ENCODE data around the gene CNOT6L. TPM values are rescaled to one million over a fixed set of nuclear protein-coding genes. Genes with fewer than 3 reads are reported as not detected.

Gene CNOT6L
- polyA plus RNA-seq, 1 of the 3 experiments (the other 2 are of a cell fraction), result 2.8 TPM

GRCh38 chr4:77818073-77818601, 1.0 kb downstream of the CNOT6L start:
- ChIA-PET POLR2A (interaction anchor here (0.8 kb wide), 1 partner anchor 44 kb away, joined by 3 read pairs; the partner anchor contains the start of gene MRPL1), CTCF (interaction anchor here (1.0 to 2.7 kb wide), 8 partner anchors 9 to 578 kb away, joined by 3 to 17 read pairs (median 4); partner anchors contain the start of gene MRPL1)
- Histone ChIP-seq H3K9me2 (no peaks in the 10 kb centered on the region), H3K36me3 (replicated peaks in 1 of 2; ENCODE audit: control insufficient read depth in 1 of 2, insufficient read depth in 2 of 2, low read length in 1 of 2) (no peaks in the 10 kb centered on the region), H3K4me3 (ENCODE audit: low read depth in 2 of 2, low read length in 1 of 2) (peak overlapping the region; percentile 81 to 97), H3K9me3 (no peaks in the 10 kb centered on the region; the same call in 1 of the 2 replicates), H3K4me1 (ENCODE audit: control insufficient read depth in 1 of 2, insufficient read depth in 2 of 2, low read depth in 1 of 2, low read length in 1 of 2) (peaks cover 0 to 12% of the 10 kb centered on the region in 2 experiments; a peak in 2 of 4 replicates), H3K27ac (ENCODE audit: low read depth in 2 of 2, low read length in 1 of 2) (peak overlapping the region; percentile 77 to 87), H2AFZ (ENCODE audit: low read depth) (peak overlapping the region; percentile 92), H3K79me2 (ENCODE audit: insufficient read depth) (peaks cover 48% of the 10 kb centered on the region), H4K20me1 (ENCODE audit: insufficient read depth) (peaks cover 7% of the 10 kb centered on the region; the same call in 1 of the 2 replicates), H3K4me2 (peak overlapping the region; percentile 76), H3K27me3 (ENCODE audit: insufficient read depth) (no peaks in the 10 kb centered on the region), H3F3A (replicated peaks; ENCODE audit: insufficient read depth) (peaks cover 17% of the 10 kb centered on the region), H3K9ac (peak overlapping the region; percentile 89)
- peak; percentile 76 for DNase-seq
- WGBS (ENCODE audit: low lambda C conversion rate), result 0% methylated on average over 11 of the region's 13 CpGs
- TF ChIP-seq PBX3 (IDR thresholded peaks at IDR 0.05) (no peak), RCOR1 (IDR thresholded peaks at IDR 0.05; ENCODE audit: low read length) (no peak), MAX (IDR thresholded peaks at IDR 0.05; ENCODE audit: low read depth) (peak; percentile 58; the same call in 1 of the 2 replicates), MXI1 (IDR thresholded peaks at IDR 0.05; ENCODE audit: low read depth, low read length) (peak; percentile 81), SIN3A (IDR thresholded peaks at IDR 0.05; ENCODE audit: borderline replicate concordance, low read depth, low read length) (peak; percentile 67), GABPA (IDR thresholded peaks at IDR 0.05; ENCODE audit: low read depth) (peak; percentile 21; the same call in 1 of the 2 replicates), RFX5 (IDR thresholded peaks at IDR 0.05; ENCODE audit: low read length) (no peak), YY1 (IDR thresholded peaks at IDR 0.05; ENCODE audit: low read depth) (no peak), SMC3 (IDR thresholded peaks at IDR 0.05; ENCODE audit: low read depth, low read length) (peak; percentile 19; the same call in 1 of the 2 replicates), CHD2 (IDR thresholded peaks at IDR 0.05; ENCODE audit: low read length, partially characterized antibody) (no peak), CTCF (IDR thresholded peaks at IDR 0.05) (peak; percentile 62), RAD21 (IDR thresholded peaks at IDR 0.05; ENCODE audit: low read length) (peak; percentile 48)
- TF ChIP-seq, protein P1, sequence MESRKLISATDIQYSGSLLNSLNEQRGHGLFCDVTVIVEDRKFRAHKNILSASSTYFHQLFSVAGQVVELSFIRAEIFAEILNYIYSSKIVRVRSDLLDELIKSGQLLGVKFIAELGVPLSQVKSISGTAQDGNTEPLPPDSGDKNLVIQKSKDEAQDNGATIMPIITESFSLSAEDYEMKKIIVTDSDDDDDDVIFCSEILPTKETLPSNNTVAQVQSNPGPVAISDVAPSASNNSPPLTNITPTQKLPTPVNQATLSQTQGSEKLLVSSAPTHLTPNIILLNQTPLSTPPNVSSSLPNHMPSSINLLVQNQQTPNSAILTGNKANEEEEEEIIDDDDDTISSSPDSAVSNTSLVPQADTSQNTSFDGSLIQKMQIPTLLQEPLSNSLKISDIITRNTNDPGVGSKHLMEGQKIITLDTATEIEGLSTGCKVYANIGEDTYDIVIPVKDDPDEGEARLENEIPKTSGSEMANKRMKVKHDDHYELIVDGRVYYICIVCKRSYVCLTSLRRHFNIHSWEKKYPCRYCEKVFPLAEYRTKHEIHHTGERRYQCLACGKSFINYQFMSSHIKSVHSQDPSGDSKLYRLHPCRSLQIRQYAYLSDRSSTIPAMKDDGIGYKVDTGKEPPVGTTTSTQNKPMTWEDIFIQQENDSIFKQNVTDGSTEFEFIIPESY (IDR thresholded peaks at IDR 0.05; ENCODE audit: borderline replicate concordance, low read depth), result no peak
